Mesendoderm (in vitro differentiated cells): ENCODE results near the gene ADSS2.
A peak's percentile ranks its signal among the peaks of the same experiment; 100 is the strongest.

Source experiments
- DNase-seq: peaks from one replicate; pipeline ENCODE4 v3.0.0; 2013
- H2AK5ac ChIP-seq: 2 replicates; pipeline ENCODE4 v1.6.1; 2013; ENCODE audit warnings: low read length, inconsistent platforms
- H2BK120ac ChIP-seq: 2 replicates; pipeline ENCODE4 v1.6.1; 2013; ENCODE audit warnings: low read depth, mild to moderate bottlenecking, low read length, moderate library complexity, mixed read lengths
- H2BK15ac ChIP-seq: replicated peaks from 2 replicates; pipeline ENCODE4 v1.6.1; 2013; ENCODE audit warnings: low read depth, mild to moderate bottlenecking, moderate library complexity
- H2BK5ac ChIP-seq: 2 replicates; pipeline ENCODE4 v1.6.1; 2013; ENCODE audit warnings: low read length, inconsistent platforms
- H3K18ac ChIP-seq: 2 replicates; pipeline ENCODE4 v1.6.1; 2013; ENCODE audit warnings: mild to moderate bottlenecking, low read length, mixed read lengths
- H3K23ac ChIP-seq: one replicate; pipeline ENCODE4 v1.6.1; 2013; ENCODE audit warnings: low read length
- H3K27ac ChIP-seq: 2 replicates; pipeline ENCODE4 v1.5.1; 2013; ENCODE audit warnings: low read depth, mild to moderate bottlenecking, inconsistent platforms, low read length, moderate library complexity
- H3K27me3 ChIP-seq: 2 replicates; pipeline ENCODE4 v1.6.1; 2013; ENCODE audit warnings: low read length, control low read depth, mild to moderate bottlenecking, inconsistent platforms; ENCODE audit not compliant: insufficient read depth, poor library complexity
- H3K36me3 ChIP-seq: 2 replicates; pipeline ENCODE4 v1.6.1; 2013; ENCODE audit warnings: low read length, inconsistent platforms; ENCODE audit not compliant: control insufficient read depth, insufficient read depth
- H3K4ac ChIP-seq: one replicate; pipeline ENCODE4 v1.6.1; 2013; ENCODE audit warnings: low read depth, mild to moderate bottlenecking, low read length, moderate library complexity
- H3K4me1 ChIP-seq: 2 replicates; pipeline ENCODE4 v1.6.1; 2013; ENCODE audit warnings: low read depth, low read length, inconsistent platforms; ENCODE audit not compliant: control insufficient read depth
- H3K4me2 ChIP-seq: 2 replicates; pipeline ENCODE4 v1.6.1; 2013; ENCODE audit warnings: low read length
- H3K4me3 ChIP-seq: 2 replicates; pipeline ENCODE4 v1.5.1; 2013; ENCODE audit warnings: mild to moderate bottlenecking, low read length
- H3K56ac ChIP-seq: one replicate; pipeline ENCODE4 v1.6.1; 2013; ENCODE audit warnings: low read length
- H3K79me1 ChIP-seq: 2 replicates; pipeline ENCODE4 v1.6.1; 2013; ENCODE audit warnings: low read length, inconsistent platforms
- H3K79me2 ChIP-seq: 2 replicates; pipeline ENCODE4 v1.6.1; 2013; ENCODE audit warnings: mild to moderate bottlenecking, low read length; ENCODE audit not compliant: control insufficient read depth, insufficient read depth
- H3K9ac ChIP-seq: 2 replicates; pipeline ENCODE4 v1.6.1; 2013; ENCODE audit warnings: low read length, inconsistent platforms
- H4K5ac ChIP-seq: one replicate; pipeline ENCODE4 v1.6.1; 2013; ENCODE audit warnings: low read length
- H4K8ac ChIP-seq: one replicate; pipeline ENCODE4 v1.6.1; 2013; ENCODE audit warnings: low read depth, mild to moderate bottlenecking, control low read depth, low read length, moderate library complexity
- WGBS: extraction: QIAGEN DNeasy Blood & Tissue Kit; methylation state at CpG from one replicate; pipeline ENCODE4 v1.1.7; 2013; ENCODE audit warnings: low lambda C conversion rate, missing lambda C conversion rate; ENCODE audit not compliant: insufficient coverage; ENCODE audit errors: extremely low coverage; 5-methylcytosine and 5-hydroxymethylcytosine counted together

Gene ADSS2

DNA sequence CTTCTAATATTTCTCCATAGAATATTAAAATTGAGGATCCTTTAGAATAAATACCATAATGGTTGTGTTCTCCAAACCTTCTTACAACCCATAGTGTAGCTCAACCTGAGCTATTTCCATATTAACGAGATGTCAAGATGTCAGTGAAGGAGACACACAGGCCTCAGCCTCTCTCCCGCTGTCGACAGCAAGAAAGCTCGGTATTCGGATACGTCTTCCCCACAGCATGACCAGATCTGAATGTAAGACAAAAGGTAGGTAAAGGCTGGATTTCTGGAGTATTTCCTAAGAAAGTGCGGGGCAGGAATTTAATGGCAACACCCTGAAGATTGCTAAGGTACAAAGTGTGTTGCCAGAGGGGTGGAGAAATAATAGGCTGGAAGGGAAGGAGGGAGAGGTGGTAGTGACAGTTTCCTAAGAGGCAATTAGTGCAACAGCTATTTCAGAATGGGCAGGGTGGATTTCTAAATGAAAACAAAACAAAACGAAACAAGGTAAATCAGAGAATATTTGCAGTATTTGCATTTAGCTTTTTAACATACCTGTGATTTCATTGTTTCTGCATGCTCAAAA lies 1.7 kb downstream of the ADSS2 start:
- Histone ChIP-seq H3K18ac (no peak overlapping the region), H3K9ac (peak overlapping the region; percentile 94), H3K27me3 (no peaks in the 10 kb centered on the region), H4K5ac (no peak overlapping the region), H3K4me3 (no peak overlapping the region), H3K4ac (no peak overlapping the region), H4K8ac (no peak overlapping the region), H3K27ac (no peak overlapping the region), H2BK120ac (no peak overlapping the region), H2BK5ac (no peak overlapping the region), H3K79me2 (peaks cover 38% of the 10 kb centered on the region), H3K4me2 (peak overlapping the region; percentile 85), H2BK15ac (no peak overlapping the region), H2AK5ac (no peak overlapping the region), H3K56ac (peak overlapping the region; percentile 67), H3K23ac (no peak overlapping the region), H3K79me1 (peaks cover 2% of the 10 kb centered on the region), H3K36me3 (no peaks in the 10 kb centered on the region), H3K4me1 (no peaks in the 10 kb centered on the region)
- no CpG with 5 or more reads among the region's 8 CpGs for WGBS
- no peak for DNase-seq

DNA sequence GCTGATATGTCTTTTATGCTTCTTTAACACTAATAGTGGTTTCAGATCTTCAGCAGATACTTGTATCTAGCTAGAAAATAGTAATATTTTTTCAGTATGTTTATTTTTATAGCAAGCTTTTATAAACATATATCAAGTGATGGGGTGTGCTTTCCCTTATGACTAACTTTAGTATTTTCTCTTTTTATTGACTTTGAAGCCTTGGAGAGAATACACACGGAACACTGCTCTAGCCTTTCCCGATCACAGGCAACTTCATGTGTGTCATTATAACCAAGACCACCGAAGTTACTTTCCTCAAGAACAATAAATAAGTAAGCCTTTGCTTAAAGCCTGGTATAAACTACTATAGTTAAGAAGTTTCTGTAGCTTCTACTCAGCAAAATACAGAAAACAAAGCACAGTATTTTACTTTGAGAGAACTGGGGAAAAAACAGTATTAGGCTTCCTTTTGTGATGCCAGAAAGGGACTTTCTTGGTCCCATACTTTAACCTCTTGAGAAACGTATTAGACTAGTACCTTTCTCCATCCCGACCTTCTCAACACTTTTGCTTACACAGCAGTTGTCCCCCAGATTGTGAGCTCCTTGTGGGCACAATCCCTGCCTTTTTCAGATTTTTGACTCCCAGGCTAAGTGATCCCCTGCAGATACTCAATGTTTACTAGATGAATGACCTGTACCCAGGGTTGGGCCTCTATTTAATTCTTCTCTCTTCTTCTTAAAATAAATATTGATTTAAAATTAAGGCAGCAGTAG lies 3.3 kb downstream of the ADSS2 start:
- Histone ChIP-seq H2BK5ac (no peak overlapping the region), H3K36me3 (no peaks in the 10 kb centered on the region), H3K23ac (no peak overlapping the region), H2BK15ac (no peak overlapping the region), H2AK5ac (no peak overlapping the region), H3K4me3 (no peak overlapping the region), H3K4me1 (no peaks in the 10 kb centered on the region), H3K79me1 (peaks cover 6% of the 10 kb centered on the region), H3K9ac (peak overlapping the region; percentile 15), H3K4ac (no peak overlapping the region), H2BK120ac (no peak overlapping the region), H4K8ac (no peak overlapping the region), H3K56ac (no peak overlapping the region), H3K79me2 (peaks cover 46% of the 10 kb centered on the region), H4K5ac (no peak overlapping the region), H3K4me2 (no peak overlapping the region), H3K27ac (no peak overlapping the region), H3K27me3 (no peaks in the 10 kb centered on the region), H3K18ac (no peak overlapping the region)
- DNase-seq = no peak
- no CpG with 5 or more reads among the region's 5 CpGs for WGBS

DNA sequence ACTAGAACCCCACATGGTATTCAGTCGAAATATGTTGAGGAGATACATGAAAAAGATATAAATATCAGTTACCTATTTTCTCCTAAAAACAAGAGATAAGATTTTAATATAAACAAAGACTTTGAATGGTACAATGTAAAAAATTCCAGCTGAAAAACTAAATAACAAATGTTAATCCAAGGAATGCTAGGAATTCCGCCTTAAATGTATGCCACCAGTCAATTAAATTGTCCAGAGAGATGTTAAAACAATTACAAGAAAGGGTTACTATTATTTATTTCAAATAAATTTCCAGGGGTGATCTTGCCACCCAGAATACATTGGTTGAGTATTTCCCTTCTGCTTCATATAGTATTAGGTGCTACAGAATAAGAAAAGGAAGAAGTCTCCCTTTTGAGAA lies 4.2 kb downstream of the ADSS2 start:
- Histone ChIP-seq H2BK15ac (no peak overlapping the region), H2BK5ac (no peak overlapping the region), H3K27me3 (no peaks in the 10 kb centered on the region), H3K23ac (no peak overlapping the region), H3K36me3 (no peaks in the 10 kb centered on the region), H2AK5ac (no peak overlapping the region), H3K18ac (no peak overlapping the region), H3K9ac (no peak overlapping the region), H3K27ac (no peak overlapping the region), H4K8ac (no peak overlapping the region), H4K5ac (no peak overlapping the region), H3K56ac (no peak overlapping the region), H3K4me1 (no peaks in the 10 kb centered on the region), H3K4me3 (no peak overlapping the region), H3K79me1 (peaks cover 6% of the 10 kb centered on the region), H3K4me2 (no peak overlapping the region), H3K4ac (no peak overlapping the region), H2BK120ac (no peak overlapping the region), H3K79me2 (peaks cover 52% of the 10 kb centered on the region)
- DNase-seq = no peak
- no CpG with 5 or more reads among the region's 2 CpGs for WGBS

DNA sequence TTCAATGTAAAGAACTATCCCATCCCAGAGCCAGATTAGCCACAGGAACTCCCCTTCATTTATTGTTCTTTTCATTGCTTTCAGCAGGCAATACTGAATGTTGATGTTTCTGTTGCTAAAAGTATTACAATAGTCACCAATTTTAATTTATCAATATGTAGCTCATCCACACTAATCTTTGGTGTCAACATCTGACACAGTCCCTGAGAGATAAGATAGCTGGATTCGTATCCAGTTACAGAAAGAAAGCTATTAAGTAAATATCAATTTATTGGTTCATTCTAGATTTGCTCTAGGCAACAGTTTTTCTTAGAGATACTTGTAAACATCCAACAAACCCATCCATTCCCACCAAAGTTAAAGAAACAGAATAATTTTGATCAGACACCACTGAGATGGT lies 4.7 kb downstream of the ADSS2 start:
- Histone ChIP-seq H3K27me3 (no peaks in the 10 kb centered on the region), H3K23ac (no peak overlapping the region), H2BK120ac (no peak overlapping the region), H3K79me1 (peaks cover 6% of the 10 kb centered on the region), H3K27ac (no peak overlapping the region), H2BK5ac (no peak overlapping the region), H2AK5ac (no peak overlapping the region), H4K8ac (no peak overlapping the region), H4K5ac (no peak overlapping the region), H3K36me3 (no peaks in the 10 kb centered on the region), H3K4me3 (no peak overlapping the region), H3K56ac (no peak overlapping the region), H3K9ac (no peak overlapping the region), H3K4me2 (no peak overlapping the region), H3K4ac (no peak overlapping the region), H3K18ac (no peak overlapping the region), H2BK15ac (no peak overlapping the region), H3K79me2 (peaks cover 56% of the 10 kb centered on the region), H3K4me1 (no peaks in the 10 kb centered on the region)
- no peak for DNase-seq
- no CpG with 5 or more reads among the region's 1 CpG for WGBS

DNA sequence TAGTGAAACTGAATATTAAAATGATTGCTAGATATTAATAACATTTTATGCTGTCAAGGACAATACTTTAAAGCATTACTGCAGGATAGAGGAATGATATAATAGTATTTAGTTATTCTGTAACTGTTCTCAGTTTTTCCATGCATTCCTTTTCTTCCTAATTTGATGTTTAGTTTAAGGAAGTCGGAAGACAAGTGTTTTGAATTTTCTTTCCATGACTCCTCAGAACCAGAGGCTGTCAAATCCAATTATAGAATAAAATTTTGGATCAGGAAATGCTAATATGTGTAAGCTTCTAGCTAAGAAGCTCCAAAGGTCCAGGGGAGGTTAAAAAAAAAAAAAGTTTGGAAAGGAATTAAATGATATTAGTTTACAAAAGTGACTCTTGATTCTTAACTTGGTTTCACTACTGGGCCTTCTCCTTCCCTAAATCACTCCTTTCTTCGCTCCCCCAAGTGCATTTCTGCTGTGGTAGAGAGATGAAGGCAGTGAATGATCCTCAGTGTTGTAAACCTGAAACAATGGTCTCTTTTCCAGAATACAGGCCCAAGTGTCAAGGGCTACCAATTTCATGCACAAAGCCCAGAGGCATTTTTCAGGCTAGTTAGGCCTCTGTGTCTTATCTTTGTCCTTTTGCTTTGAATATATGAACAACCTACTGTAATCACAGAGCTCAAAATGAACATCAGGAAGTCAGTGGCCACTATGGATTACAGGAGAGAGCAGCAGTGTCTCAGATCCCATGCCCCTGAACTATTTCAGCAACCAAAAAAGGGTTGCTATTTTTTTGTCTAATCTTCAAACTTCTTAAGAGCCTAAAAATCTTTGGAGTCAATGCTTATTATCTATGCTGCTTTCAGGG lies 6.2 kb downstream of the ADSS2 start:
- Histone ChIP-seq H3K18ac (peak overlapping the region; percentile 30), H3K4me1 (no peaks in the 10 kb centered on the region), H3K56ac (no peak overlapping the region), H3K79me2 (peaks cover 51% of the 10 kb centered on the region), H3K4me2 (no peak overlapping the region), H4K5ac (no peak overlapping the region), H4K8ac (no peak overlapping the region), H3K79me1 (peaks cover 4% of the 10 kb centered on the region), H2BK5ac (no peak overlapping the region), H3K23ac (no peak overlapping the region), H2BK15ac (no peak overlapping the region), H2AK5ac (no peak overlapping the region), H3K36me3 (no peaks in the 10 kb centered on the region), H2BK120ac (no peak overlapping the region), H3K27ac (no peak overlapping the region), H3K4ac (peak overlapping the region; percentile 55), H3K27me3 (no peaks in the 10 kb centered on the region), H3K9ac (peak overlapping the region; percentile 17), H3K4me3 (no peak overlapping the region)
- DNase-seq = no peak
- no CpG with 5 or more reads among the region's 2 CpGs for whole genome bisulfite sequencing
